Uterus (tissue), 2 donors: ENCODE results near the gene BRMS1.

Source experiments
- CTCF ChIP-seq, 4 experiments: fragments of 200-600 bp in 2 of 4; fragments of 450-650 bp in 2 of 4; sonication (generic) in 2 of 4; IDR thresholded peaks; one replicate each; pipeline ENCODE4 v1.5.1; 2016 to 2019; ENCODE audit warnings: antibody characterized with exemption in 4 of 4, mild to moderate bottlenecking in 2 of 4, moderate library complexity in 1 of 4
- POLR2A ChIP-seq, 2 donors: fragments of 450-650 bp; IDR thresholded peaks; one replicate each; pipeline ENCODE4 v1.6.1; 2016; ENCODE audit warnings: antibody characterized with exemption in 2 of 2, mild to moderate bottlenecking in 1 of 2, moderate library complexity in 1 of 2

GRCh38 chr11:66339162-66339675 lies 5.7 kb downstream of the BRMS1 start:
- TF ChIP-seq CTCF (IDR thresholded peaks at IDR 0.05): no peak
- TF ChIP-seq POLR2A (IDR thresholded peaks at IDR 0.05): no peak
